HEK293 (cell line): ENCODE measurements around the gene CD5L.

Experiments used
- CTCF ChIP-seq: fragments of 450-650 bp; formaldehyde crosslinking; IDR thresholded peaks from 2 replicates; pipeline ENCODE4 v1.5.1; 2016; ENCODE audit warnings: missing biosample characterization, missing genetic modification characterization
- FEZF1 ChIP-seq: fragments of 450-650 bp; formaldehyde crosslinking; IDR thresholded peaks from 2 replicates; pipeline ENCODE4 v1.5.1; 2016; ENCODE audit warnings: missing biosample characterization, missing genetic modification characterization
- ZBTB21 ChIP-seq: fragments of 450-650 bp; formaldehyde crosslinking; IDR thresholded peaks from 2 replicates; pipeline ENCODE4 v1.5.1; 2017; ENCODE audit warnings: missing biosample characterization, missing genetic modification characterization
- ZNF530 ChIP-seq: fragments of 450-650 bp; formaldehyde crosslinking; IDR thresholded peaks from 2 replicates; pipeline ENCODE4 v1.5.1; 2016; ENCODE audit warnings: low read depth, missing biosample characterization, missing genetic modification characterization
- TF ChIP-seq, protein P1 (sequence below): fragments of 450-650 bp; formaldehyde crosslinking; IDR thresholded peaks from 2 replicates; pipeline ENCODE4 v1.5.1; 2016; ENCODE audit warnings: missing biosample characterization, missing genetic modification characterization, borderline replicate concordance
- TF ChIP-seq, protein P2 (sequence below): fragments of 450-650 bp; formaldehyde crosslinking; IDR thresholded peaks from 2 replicates; pipeline ENCODE4 v1.5.1; 2016; ENCODE audit warnings: missing biosample characterization, missing genetic modification characterization

- TF ChIP-seq, protein P1, sequence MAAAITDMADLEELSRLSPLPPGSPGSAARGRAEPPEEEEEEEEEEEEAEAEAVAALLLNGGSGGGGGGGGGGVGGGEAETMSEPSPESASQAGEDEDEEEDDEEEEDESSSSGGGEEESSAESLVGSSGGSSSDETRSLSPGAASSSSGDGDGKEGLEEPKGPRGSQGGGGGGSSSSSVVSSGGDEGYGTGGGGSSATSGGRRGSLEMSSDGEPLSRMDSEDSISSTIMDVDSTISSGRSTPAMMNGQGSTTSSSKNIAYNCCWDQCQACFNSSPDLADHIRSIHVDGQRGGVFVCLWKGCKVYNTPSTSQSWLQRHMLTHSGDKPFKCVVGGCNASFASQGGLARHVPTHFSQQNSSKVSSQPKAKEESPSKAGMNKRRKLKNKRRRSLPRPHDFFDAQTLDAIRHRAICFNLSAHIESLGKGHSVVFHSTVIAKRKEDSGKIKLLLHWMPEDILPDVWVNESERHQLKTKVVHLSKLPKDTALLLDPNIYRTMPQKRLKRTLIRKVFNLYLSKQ (tag by site-specific recombination) = no peak
- TF ChIP-seq, protein P2, sequence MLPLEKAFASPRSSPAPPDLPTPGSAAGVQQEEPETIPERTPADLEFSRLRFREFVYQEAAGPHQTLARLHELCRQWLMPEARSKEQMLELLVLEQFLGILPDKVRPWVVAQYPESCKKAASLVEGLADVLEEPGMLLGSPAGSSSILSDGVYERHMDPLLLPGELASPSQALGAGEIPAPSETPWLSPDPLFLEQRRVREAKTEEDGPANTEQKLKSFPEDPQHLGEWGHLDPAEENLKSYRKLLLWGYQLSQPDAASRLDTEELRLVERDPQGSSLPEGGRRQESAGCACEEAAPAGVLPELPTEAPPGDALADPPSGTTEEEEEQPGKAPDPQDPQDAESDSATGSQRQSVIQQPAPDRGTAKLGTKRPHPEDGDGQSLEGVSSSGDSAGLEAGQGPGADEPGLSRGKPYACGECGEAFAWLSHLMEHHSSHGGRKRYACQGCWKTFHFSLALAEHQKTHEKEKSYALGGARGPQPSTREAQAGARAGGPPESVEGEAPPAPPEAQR = no peak
- no peak for TF ChIP-seq CTCF (tag by site-specific recombination)
- no peak for TF ChIP-seq ZNF530 (tag by site-specific recombination)
- no peak for TF ChIP-seq FEZF1 (tag by site-specific recombination)
- TF ChIP-seq ZBTB21 (tag by site-specific recombination) = no peak
These were observed 22.4 kb downstream of the CD5L start for GRCh38 chr1:157819215-157819614.
